HS-27A (cell line): ENCODE data around the gene RIPOR3.
"Not testable (repeated sequence)": the region's sequence is repeated elsewhere in the genome, so short reads cannot be mapped to it uniquely, and the experiment has no call there.

Experiments used
- DNase-seq: peaks from one replicate; pipeline ENCODE4 v3.0.0-alpha.2; 2012; ENCODE audit warnings: low read depth, missing footprints

RIPOR3 gene

GRCh38 chr20:50572938-50573777, 118.2 kb downstream of the RIPOR3 start:
- DNase-seq: peak; percentile 55

GRCh38 chr20:50571466-50571865, 119.9 kb downstream of the RIPOR3 start:
- no peak for DNase-seq

- DNase-seq: no peak
These were observed 121.2 kb downstream of the RIPOR3 start for GRCh38 chr20:50569864-50570836.

GRCh38 chr20:50569487-50569863, 121.9 kb downstream of the RIPOR3 start:
- not testable (repeated sequence) for DNase-seq

- DNase-seq: no peak
These were observed 122.8 kb downstream of the RIPOR3 start for GRCh38 chr20:50568549-50568942.

- no peak for DNase-seq
These were observed 123.3 kb downstream of the RIPOR3 start for GRCh38 chr20:50567860-50568548.

GRCh38 chr20:50565871-50566270, 125.5 kb downstream of the RIPOR3 start:
- no peak for DNase-seq

GRCh38 chr20:50565383-50565782, 126.0 kb downstream of the RIPOR3 start:
- no peak for DNase-seq

GRCh38 chr20:50563133-50563944, 128.0 kb downstream of the RIPOR3 start:
- no peak for DNase-seq

- no peak for DNase-seq
These were observed 129.1 kb downstream of the RIPOR3 start for GRCh38 chr20:50562262-50562701.

GRCh38 chr20:50561379-50562078, 129.8 kb downstream of the RIPOR3 start:
- peak; percentile 92 for DNase-seq

- no peak for DNase-seq
These were observed 130.5 kb downstream of the RIPOR3 start for GRCh38 chr20:50560867-50561266.

GRCh38 chr20:50559856-50560638, 131.3 kb downstream of the RIPOR3 start:
- no peak for DNase-seq

- no peak for DNase-seq
These were observed 132.2 kb downstream of the RIPOR3 start for GRCh38 chr20:50559149-50559548.

GRCh38 chr20:50558483-50558925, 132.8 kb downstream of the RIPOR3 start:
- peak; percentile 84 for DNase-seq

- DNase-seq: no peak
These were observed 133.7 kb downstream of the RIPOR3 start for GRCh38 chr20:50557549-50558134.

- DNase-seq: no peak
These were observed 135.7 kb downstream of the RIPOR3 start for GRCh38 chr20:50555662-50556061.

- DNase-seq: no peak
These were observed 136.4 kb downstream of the RIPOR3 start for GRCh38 chr20:50554694-50555579.
